Left kidney (tissue), 2 donors: Measurements from ENCODE around the gene POU2AF3. TPM values are rescaled to one million over a fixed set of nuclear protein-coding genes. Genes with fewer than 3 reads are reported as not detected.

Source experiments
- DNase-seq: peaks from one replicate; pipeline ENCODE4 v3.0.0-alpha.2; 2013
- polyA plus RNA-seq: library from polyadenylated mRNA; unstranded; fragments of 120-200 nt; gene quantifications from one replicate; pipeline ENCODE4 v1.2.1, GENCODE V29; 2013; ENCODE audit not compliant: insufficient read length

POU2AF3 gene
- polyA plus RNA-seq, 1 donor: 8.0 TPM

DNA sequence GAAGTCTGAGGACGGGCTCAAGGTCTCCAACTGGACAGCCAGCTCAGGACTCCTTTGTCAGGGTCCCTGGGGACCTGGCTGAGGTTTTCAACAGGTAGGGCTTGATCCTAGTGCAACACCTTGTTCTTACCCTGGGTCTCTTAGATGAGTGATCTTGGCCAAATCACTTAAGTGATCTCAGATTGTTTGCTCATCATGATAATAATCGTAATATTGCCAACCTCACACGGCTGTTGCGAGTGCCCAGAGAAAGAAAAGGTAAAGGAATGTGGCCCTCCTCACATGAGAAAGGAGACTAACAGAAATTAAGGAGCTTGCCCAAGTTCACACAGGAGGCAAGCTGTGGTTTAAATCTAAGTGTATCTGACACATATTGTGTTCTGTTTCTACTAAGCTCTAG, 28.5 kb downstream of the POU2AF3 start:
- DNase-seq: no peak

- no peak for DNase-seq
Measured at GRCh38 chr11:111327908-111328624, 29.7 kb downstream of the POU2AF3 start.

DNA sequence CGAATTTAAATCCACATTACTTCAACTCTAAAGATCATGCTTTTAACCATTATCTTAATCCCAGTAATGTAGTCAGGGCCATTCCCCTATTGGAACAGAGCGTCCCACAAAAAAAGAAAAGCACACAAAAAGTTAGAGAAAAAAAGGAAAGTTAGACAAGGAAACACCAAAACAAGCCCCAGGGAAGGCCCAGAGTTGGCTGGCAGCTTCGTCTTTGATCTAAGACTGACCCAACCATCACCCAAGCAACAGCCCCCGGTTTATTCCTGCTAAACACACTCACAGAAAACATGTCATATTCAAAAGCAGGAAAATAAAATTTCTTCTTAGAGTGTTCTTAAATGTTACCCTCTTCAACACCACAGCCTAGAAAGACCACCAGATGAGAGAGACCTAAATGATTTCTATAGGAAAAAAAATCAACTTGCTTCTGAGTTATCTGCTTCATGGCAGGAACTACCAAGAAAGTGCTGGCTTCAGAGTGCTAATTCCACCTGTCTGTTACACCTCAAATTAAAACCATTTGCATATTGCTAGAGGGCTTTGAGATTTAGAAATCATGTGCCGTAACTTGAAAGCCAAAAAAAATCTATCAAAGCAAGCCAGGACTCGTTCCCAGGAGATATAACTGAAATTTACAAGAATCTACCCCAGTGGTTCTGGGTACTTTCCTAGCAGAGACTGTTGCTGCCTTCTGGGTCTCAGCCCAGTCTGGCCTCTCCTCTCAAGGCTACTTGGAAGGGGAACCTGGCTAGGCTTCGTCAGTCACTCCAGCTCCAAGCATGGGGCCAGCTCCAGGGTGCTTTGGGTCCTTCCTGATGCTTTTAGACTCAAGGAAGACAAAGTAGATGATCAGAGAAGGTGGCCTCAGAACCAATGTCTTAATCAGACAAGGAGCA, 31.2 kb downstream of the POU2AF3 start:
- no peak for DNase-seq

DNA sequence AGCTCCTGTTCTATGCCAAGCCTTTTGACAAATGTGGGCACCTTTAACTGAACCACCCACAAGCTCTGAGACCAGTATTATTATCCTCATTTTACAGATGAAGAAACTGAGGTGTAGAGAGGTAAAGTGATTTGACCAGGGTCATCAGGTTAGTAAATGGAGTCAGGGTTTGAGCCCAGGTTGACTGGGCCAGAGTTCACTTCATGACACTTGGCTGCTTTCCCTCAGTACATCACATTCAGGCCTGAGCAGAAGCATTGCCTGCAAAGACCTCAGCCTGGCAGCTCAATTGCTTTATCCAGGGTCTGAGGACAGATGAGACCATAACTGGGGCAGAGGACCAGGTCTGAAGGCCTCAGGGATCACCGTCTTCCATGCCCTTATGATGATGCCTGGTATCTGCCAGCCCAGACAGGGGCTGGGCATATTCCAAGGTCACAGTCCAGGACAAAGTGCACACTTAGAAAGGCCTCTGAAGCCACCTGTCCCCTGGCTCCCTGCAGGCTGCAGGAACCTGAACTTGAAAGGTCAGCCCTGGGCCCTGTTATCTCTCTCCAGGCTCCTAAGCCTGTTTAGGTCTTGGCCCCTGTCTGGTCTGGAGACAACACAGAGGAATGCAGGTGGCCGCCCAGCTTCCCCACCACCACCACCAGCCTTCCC, 32.0 kb downstream of the POU2AF3 start:
- no peak for DNase-seq

DNA sequence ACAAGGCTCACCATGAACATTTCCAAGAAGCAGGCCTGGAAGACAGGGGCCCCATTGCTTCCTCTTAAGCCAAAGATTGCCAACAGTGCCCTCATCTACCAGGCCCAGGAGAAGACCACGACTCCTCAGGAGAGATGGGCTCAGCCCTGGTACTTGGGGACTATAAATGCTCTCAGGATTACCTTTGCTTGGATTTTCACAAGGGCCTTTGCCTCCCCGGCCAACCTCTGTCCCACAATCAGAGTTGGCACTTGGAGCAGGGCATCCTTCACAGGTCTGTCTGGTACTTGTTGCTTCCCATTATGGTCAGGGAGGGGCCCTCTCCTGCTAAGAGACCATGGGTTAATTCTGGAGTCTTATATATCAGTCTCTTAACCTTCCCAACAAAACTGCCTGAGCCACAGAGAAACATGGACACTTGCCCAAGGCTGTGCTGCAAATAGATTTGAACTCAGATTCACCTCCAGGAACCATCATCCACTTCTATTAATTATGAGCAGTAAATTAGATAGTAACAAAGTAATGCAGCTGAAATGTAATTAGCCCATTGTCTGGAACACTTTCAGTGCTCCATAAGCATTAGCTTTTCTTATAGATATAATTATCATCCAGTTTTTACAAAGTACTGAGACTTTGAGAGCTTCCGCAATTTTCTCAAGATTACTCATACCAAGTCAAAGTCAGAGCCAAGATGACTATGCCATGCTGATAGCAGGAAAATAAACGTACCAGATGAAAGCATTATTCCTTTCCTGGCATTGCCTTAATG, 33.5 kb downstream of the POU2AF3 start:
- DNase-seq: no peak

GRCh38 chr11:111334532-111335502, 36.5 kb downstream of the POU2AF3 start:
- no peak for DNase-seq

GRCh38 chr11:111335549-111335948, 37.2 kb downstream of the POU2AF3 start:
- no peak for DNase-seq

DNA sequence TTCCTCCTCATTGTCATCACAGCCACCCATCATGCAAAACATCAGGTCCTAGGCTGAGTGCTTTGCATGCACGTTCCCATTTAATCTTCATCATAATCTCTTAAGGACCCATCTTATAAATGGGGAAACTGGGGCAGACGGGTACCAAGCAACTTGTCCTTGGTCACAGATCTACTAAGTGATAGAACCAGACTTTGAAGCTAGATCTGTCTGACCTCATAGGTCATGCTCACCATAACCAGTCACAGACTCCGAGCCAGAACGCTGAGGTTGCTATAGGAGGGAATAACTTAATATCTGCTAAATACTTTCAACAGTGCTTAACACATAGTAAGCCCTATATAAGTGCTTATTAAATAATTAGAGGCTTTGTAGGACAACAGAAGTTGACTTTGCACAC, 37.7 kb downstream of the POU2AF3 start:
- no peak for DNase-seq

GRCh38 chr11:111336582-111337256, 38.4 kb downstream of the POU2AF3 start:
- no peak for DNase-seq

GRCh38 chr11:111339758-111340388, 41.5 kb downstream of the POU2AF3 start:
- no peak for DNase-seq

- no peak for DNase-seq
Measured at GRCh38 chr11:111342329-111342728, 44.0 kb downstream of the POU2AF3 start.

DNA sequence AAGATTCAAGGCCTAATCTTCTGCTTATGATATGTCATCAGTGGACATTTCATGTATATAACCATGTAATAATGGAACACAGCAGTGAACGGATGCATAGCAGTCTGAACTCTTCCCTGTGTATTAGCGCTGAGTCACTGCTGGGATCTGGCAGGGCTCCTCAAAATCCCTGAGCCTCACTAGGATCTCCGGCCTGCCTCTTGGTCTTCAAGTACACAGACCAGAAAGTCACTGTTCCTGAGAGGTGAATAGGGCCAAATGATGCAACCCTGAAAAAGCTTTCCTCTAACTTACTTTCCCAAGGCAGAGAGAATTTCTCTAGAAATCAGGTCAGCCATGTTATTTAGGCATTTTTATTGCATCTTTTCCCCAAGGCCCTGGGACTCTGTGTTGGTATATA, 45.7 kb downstream of the POU2AF3 start:
- DNase-seq: no peak

GRCh38 chr11:111347002-111347722, 48.8 kb downstream of the POU2AF3 start:
- DNase-seq: no peak

- no peak for DNase-seq
Measured at GRCh38 chr11:111347723-111348115, 49.4 kb downstream of the POU2AF3 start.

- DNase-seq: no peak
Measured at GRCh38 chr11:111348147-111348546, 49.8 kb downstream of the POU2AF3 start.

- no peak for DNase-seq
Measured at GRCh38 chr11:111349191-111349695, 50.9 kb downstream of the POU2AF3 start.

DNA sequence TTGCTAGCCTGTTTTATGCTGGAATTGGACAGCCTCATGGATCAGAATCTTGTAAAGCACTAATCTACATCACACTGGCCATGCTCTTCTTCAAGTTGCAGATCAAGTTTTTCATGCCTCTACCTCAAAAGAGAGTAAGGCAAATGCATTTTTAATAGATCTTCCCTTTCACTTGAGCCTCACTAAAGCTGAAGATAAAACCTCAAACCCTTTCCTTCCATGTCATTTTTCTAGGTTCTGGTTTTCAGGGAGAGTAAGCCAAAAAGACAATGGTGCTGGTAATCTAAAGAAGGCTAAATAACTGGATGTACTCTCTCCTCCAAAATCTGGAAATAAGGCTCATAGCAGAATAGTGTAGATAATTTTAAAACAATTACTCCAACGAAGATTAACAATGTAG, 52.5 kb downstream of the POU2AF3 start:
- DNase-seq: no peak

DNA sequence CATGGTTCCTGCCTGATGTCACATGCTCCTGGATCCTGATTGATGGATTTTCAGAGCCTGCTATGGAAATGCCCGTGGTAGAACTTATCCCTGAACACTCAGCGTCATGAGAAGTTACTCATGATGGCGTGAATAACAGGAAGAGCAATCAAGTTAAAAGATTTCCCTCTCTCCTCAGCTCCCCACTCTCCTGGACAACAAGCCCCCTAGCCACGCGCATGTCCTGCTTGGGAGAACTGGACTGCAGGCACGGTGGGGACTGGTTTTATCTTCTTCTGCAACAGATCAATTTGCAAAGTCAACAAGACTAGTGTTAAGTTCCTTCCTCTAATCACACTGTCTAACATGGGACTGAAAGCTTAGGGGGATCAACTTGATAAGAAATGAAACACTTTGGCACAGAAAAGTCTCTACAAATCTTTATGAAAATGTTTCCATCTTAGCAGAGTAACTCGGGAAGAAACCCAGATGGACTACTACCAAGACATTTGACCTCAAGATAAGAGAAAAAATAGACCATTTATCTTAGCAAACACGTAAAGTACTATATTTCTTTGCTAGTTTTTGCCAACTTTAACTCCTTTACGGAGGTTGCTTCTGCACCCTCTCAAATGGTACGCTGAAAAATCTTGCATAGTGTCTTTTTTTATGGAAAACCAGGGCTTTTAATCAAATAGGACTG, 53.2 kb downstream of the POU2AF3 start:
- no peak for DNase-seq
